Adrenal gland (tissue), 5 donors: ENCODE measurements around the gene CYP2J2.
"Not testable (repeated sequence)": the region's sequence is repeated elsewhere in the genome, so short reads cannot be mapped to it uniquely, and the experiment has no call there.

ENCODE experiments used
- CTCF ChIP-seq, 6 experiments: fragments of 450-650 bp in 4 of 6; fragments of 200-600 bp in 2 of 6; sonication (generic) in 1 of 6; IDR thresholded peaks; 1 replicate in 5 of 6; 2 replicates in 1 of 6; pipeline versions ENCODE4 v1.5.1 to v1.8.0; 2016 to 2021; ENCODE audit warnings: antibody characterized with exemption in 6 of 6, mild to moderate bottlenecking in 2 of 6, moderate library complexity in 1 of 6
- POLR2A ChIP-seq, 2 donors: fragments of 450-650 bp; IDR thresholded peaks; one replicate each; pipeline ENCODE4 v1.6.1; 2017; ENCODE audit warnings: antibody characterized with exemption in 2 of 2, mild to moderate bottlenecking in 2 of 2, moderate library complexity in 1 of 2
- donor health status: DM: no; HTN: no; CAD: no.

GRCh38 chr1:59921258-59921899, 5.2 kb downstream of the CYP2J2 start:
- not testable (repeated sequence) for TF ChIP-seq CTCF, POLR2A (IDR thresholded peaks at IDR 0.05)
